ENCODE measurements around the gene SUOX. TPM values are rescaled to one million over a fixed set of nuclear protein-coding genes. Genes with fewer than 3 reads are reported as not detected.

The SUOX gene
- total RNA-seq = 20.3 TPM
- long read RNA-seq, transcript SUOX-204 (6 exons, 2,394 nt) = minor isoform, 6 of 39 reads
- long read RNA-seq, transcript SUOX-201 (5 exons, 2,364 nt) = major isoform, 19 of 39 reads
- long read RNA-seq, partial matches to known transcripts = 6 of 39 reads
- long read RNA-seq, other reads (novel, unspliced or antisense) = 4 of 39 reads

DNA sequence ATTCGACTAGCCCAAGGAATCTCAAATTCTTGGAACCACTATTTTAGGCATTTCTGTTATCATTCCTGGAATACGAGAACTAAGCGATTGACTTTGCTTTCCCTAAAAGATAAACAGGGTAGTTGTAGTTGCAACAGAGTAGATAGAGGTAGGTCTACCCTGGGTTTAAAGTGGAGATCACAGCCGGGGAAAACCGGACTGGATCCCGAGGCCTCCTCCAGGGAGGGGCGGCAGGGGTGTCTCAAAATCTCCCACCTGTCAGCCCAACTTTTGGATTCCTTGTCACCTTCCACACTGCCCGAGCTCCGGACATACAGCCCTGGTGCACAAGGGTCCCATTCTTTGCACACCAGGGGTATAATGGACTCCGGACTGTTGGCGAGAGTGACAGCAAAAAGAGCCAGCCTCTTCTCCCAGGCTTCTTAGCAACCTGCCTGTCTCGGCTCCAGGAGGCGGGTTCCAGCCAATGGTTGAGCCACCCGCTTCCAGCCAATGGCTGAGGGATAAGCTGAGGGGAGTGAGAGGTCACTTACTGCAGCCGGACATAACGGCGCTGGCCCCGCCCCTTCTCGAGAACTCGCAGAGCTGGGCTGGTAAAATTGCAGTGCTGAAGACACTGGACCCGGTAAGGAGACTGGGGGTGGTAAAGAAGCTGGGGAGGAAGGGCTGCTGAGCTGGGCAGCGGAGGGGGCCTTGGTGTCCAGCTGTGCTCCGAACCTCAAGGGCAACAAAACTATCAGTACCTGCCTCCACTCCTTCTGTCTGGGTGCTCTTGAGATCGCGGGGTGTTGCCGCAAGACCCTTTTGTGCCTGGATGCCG lies at the start of gene SUOX:
SUOX (plus strand) TSS at position 562 of the 820 bp plus-strand sequence. CDS start 4,946 bp downstream, outside the sequence.
- peak; percentile 97 for DNase-seq
- H3K27ac ChIP-seq = peak within 1 kb of the TSS; percentile 85
- H3K27me3 ChIP-seq = no peaks in the 10 kb centered on the region
- ATAC-seq = peak; percentile 99
- peaks cover 35% of the 10 kb centered on the region for H3K36me3 ChIP-seq
- TF ChIP-seq CTCF (IDR thresholded peaks at IDR 0.05) = no peak
- no peaks in the 10 kb centered on the region for H3K9me3 ChIP-seq
- peaks cover 18% of the 10 kb centered on the region for H3K4me1 ChIP-seq
- intact Hi-C loops (cut with DNase I) = loop anchor here (10.0 kb wide), 1 partner anchor 48 kb away; the partner anchor contains the start of gene RPS26
- peak within 1 kb of the TSS; percentile 82 for H3K4me3 ChIP-seq

DNA sequence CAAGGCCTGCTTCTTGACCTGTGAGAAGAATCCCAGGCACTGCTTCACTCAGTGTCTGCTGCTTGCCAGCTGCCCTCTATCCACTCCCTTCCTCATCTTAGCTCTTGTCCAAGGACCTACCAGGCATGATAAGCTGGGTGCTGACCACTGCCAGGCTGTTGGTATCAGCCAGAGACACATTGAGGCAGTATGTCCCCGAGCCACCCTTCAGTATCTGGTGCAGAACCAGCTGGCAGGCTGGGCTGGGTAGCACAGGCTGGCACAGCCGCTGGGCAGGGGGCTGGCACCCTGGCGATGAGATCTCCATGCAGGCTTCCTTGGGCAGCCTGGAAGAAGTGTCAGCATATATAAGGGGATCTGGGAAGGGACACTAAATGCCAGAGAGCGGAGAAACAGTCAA lies 41.7 kb upstream of the SUOX start:
- intact Hi-C loops (cut with DNase I) = no loop called here
- H3K36me3 ChIP-seq = peaks cover 18% of the 10 kb centered on the region
- no peak for TF ChIP-seq CTCF (IDR thresholded peaks at IDR 0.05)
- no peak for DNase-seq
- no peak overlapping the region for H3K4me3 ChIP-seq
- H3K9me3 ChIP-seq = no peaks in the 10 kb centered on the region
- no peaks in the 10 kb centered on the region for H3K4me1 ChIP-seq
- H3K27ac ChIP-seq = no peak overlapping the region
- ATAC-seq = no peak
- H3K27me3 ChIP-seq = no peaks in the 10 kb centered on the region

DNA sequence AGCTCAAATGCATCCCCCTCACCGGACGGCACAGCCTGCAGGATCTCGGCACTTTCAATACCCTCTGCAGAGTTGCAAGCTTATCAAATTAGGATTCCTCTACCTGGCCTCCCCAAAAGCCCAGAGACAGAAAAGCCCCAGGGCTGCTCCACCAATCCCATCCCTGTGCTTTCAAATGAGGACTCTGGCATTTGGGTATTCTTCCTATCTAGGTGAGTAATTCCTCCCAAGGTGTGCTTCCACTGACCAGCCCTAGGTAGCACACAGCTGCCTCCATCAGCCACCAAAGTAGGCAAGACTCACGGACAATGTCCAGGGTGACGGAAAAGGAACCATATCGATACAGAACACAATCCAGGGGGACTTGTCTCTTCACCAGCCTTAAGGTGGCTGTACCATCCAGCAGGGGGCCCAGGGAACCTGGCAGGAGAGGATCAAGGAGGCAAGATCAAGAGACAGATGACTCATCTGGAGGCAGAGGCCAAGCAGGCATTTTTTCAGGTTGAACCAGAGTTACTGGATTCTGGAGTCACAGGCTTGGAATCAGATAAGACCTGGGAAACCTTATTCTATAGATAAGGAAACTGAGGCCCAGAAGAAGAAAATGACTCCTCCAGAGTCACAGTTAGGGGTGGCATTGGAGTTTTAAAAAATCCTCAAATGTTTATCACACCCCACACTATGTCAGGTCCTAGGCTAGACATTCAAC lies 41.1 kb upstream of the SUOX start:
- intact Hi-C loops (cut with DNase I) = no loop called here
- peak; percentile 11 for TF ChIP-seq CTCF (IDR thresholded peaks at IDR 0.05)
- peak; percentile 51 for ATAC-seq
- no peaks in the 10 kb centered on the region for H3K27me3 ChIP-seq
- no peaks in the 10 kb centered on the region for H3K4me1 ChIP-seq
- H3K4me3 ChIP-seq = no peak overlapping the region
- H3K9me3 ChIP-seq = no peaks in the 10 kb centered on the region
- H3K27ac ChIP-seq = no peak overlapping the region
- no peak for DNase-seq
- peaks cover 18% of the 10 kb centered on the region for H3K36me3 ChIP-seq

DNA sequence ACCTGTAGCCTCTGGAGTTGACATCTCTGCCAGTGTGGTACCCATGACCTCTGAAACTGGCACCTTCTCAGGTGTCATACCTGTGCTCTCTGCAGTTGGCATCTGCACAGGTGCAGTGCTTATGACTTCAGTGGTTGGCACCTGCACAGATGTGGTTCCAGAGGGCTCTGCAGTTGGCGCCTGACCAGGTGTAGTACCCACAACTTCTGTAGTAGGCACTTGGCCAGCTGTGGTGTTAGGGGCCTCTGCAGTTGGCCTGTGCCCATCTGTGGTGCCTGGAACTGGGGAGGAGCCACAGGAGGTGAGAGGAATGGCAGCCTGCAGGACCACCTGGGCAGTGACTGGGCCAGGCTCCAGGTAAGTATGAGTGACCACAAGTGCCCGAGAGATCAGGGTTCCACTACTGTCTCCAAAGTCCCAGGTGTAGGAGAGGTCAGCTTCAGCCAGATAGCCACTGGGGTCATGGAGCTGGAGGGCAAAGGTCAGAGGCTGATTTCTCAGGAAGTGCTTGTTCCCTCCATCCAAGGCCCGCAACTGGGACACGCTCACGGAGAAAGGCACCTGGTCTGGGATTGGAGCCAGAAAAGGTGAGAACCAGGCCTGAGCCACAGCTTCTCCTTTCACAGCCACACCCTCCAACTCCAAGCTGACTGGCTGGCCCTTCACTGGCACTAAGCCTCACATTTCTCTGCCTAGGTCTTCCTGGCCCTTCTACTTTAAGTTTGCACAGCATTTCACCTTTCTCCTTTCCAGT lies 39.8 kb upstream of the SUOX start:
- Histone ChIP-seq H3K4me3 (no peak overlapping the region), H3K4me1 (no peaks in the 10 kb centered on the region), H3K27ac (no peak overlapping the region), H3K36me3 (peaks cover 11% of the 10 kb centered on the region), H3K27me3 (no peaks in the 10 kb centered on the region), H3K9me3 (no peaks in the 10 kb centered on the region)
- TF ChIP-seq CTCF (IDR thresholded peaks at IDR 0.05) = no peak
- intact Hi-C loops (cut with DNase I) = no loop called here
- DNase-seq (no peak), ATAC-seq (peak; percentile 67)

- intact Hi-C loops (cut with DNase I) = no loop called here
- TF ChIP-seq CTCF (IDR thresholded peaks at IDR 0.05) = no peak
- peaks cover 13% of the 10 kb centered on the region for H3K4me1 ChIP-seq
- no peak overlapping the region for H3K27ac ChIP-seq
- H3K27me3 ChIP-seq = no peaks in the 10 kb centered on the region
- no peaks in the 10 kb centered on the region for H3K36me3 ChIP-seq
- DNase-seq (no peak), ATAC-seq (no peak)
- no peak overlapping the region for H3K4me3 ChIP-seq
- no peaks in the 10 kb centered on the region for H3K9me3 ChIP-seq
Measured at GRCh38 chr12:55963760-55964159, 33.3 kb upstream of the SUOX start.
